GM21526 (cell line): ENCODE results near the gene ZNF675.
A peak's percentile ranks its signal among the peaks of the same experiment; 100 is the strongest.
"Not testable (repeated sequence)": the region's sequence is repeated elsewhere in the genome, so short reads cannot be mapped to it uniquely, and the experiment has no call there.

Source experiments
- ATAC-seq: cut with Tn5 transposase; IDR thresholded peaks from one replicate; pipeline ENCODE4 v1.9.1; 2021; ENCODE audit warnings: moderate library complexity; ENCODE audit not compliant: unreplicated experiment, low FRiP score

ZNF675 gene

DNA sequence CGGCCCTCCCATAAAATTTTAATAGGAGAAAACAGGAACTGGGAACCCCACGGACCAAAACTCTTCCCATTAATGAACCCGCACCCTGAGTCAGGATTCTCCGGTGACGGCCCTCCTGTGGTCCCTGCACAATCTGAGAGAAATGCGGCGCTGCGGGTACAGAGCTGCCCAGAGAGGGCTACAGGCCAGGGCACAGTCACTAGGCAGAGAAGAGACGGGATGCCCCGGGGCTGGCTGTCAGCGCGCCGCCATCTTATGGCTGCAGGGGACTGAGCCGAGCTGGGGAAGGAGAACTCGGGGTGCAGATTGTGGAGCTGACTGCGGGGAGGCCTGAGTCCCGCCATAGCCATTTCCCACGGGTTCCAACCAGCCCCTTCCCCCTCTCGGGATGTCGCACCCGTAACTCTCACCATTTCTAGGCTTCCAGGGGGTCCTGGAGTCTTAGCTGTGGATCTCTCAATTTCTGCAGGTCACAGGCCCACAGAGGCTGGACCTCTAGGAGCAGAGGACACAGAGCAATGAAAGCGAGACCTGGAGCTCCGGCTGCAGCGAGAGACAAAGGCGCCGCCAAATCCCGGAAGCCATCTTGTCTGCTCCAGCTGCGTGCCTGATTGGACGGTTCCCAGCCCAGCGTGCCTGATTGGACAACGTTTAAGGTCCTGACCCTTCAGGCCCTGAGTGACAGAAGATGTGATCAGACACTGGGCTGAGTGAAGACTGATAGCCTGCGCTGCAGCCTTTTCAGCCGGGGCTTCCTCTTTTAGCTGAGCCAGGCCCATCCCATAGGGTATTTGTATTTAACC, at the start of gene ZNF675:
ZNF675 (minus strand) TSS at position 592 of the 803 bp plus-strand sequence; CDS start at position 413, 179 bp downstream.
- ATAC-seq = peak; percentile 79

DNA sequence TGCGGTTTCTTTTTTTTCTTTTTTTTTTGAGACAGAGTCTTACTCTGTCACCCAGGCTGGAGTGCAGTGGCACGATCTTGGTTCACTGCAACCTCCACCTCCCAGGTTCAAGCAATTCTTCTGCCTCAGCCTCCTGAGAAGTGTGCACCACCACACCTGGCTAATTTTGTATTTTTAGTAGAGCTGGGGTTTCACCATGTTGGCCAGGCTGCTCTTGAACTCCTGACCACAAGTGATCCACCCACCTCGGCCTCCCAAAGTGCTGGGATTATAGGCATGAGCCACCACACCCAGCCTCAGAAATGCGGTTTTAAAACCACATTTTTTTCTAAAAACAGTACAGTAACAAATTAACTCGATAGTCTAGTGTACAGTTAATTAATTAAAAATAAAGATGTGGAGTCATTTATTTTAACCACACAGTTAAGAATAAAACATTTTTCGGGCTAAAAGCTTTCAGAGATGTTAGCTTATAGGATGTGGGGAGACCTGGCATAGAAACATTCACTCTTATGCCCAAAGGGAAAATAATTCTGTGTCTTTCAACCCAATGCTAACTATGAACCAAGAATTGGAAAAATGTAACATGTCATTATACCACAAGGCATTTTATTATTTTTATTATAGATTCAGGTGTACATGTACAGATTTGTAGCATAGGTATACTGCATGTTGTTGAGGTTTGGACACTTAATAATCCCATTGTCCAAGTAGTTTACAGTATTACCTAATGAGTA, 43.9 kb upstream of the ZNF675 start:
- ATAC-seq = not testable (repeated sequence)

- ATAC-seq = not testable (repeated sequence)
Observed at GRCh38 chr19:23724161-23724560, 37.1 kb upstream of the ZNF675 start.

- no peak for ATAC-seq
Observed at GRCh38 chr19:23718802-23719201, 31.8 kb upstream of the ZNF675 start.

DNA sequence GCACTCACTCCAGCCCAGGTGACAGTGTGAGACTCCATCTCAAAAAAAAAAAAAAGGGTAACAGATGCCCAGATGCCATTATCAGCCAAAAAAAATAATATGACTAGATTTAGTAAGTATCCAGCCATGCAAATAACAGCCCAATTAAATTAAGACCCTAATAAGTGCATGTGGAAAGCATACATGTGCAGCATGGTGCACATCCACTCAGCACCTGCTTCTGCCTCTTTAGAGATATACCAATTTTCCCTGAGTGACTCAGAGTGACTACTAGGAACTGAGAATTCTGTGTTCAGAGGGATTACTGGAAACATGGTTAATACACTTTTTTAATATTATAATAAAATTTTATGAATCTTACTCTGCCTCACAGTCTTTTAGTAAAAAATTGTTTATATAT, 29.8 kb upstream of the ZNF675 start:
- no peak for ATAC-seq

- ATAC-seq = no peak
Observed at GRCh38 chr19:23709347-23709746, 22.3 kb upstream of the ZNF675 start.

DNA sequence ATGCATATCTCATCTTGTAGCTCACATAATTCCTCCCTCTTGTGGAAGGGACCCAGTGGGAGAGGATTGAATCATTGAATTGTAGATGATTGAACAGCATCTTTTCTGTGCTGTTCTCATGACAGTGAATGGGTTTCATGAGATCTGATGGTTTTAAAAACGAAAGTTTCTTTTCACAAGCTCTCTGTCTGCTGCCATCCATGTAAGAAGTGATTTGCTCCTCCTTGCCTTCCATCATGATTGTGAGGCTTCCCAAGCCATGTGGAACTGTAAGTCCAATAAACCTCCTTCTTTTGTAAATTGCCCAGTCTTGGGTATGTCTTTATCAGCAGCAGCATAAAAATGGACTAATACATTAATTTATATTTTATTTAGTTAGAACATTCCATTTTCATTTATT, 19.6 kb upstream of the ZNF675 start:
- ATAC-seq = no peak

DNA sequence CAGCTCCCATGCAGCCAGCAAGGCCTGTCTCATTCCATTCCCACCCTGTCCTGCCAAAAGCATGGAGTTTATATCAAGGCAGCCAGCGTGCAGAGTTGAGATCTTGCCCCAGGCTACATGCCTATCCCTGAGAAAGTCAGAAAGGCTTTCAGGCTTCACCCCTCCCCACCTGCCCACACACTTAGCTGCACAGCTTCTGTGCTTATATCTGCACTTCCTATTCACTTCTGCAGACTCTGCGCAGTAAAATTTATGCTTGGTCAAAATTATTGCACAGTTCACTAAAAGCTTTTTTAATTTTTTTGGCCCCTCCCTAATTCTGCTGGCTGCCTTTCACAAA, 12.5 kb upstream of the ZNF675 start:
- ATAC-seq = no peak

- no peak for ATAC-seq
Observed at GRCh38 chr19:23698711-23699520, 11.9 kb upstream of the ZNF675 start.

- not testable (repeated sequence) for ATAC-seq
Observed at GRCh38 chr19:23692937-23693336, 5.9 kb upstream of the ZNF675 start.

- no peak for ATAC-seq
Observed at GRCh38 chr19:23673132-23673531, 13.9 kb downstream of the ZNF675 start.

DNA sequence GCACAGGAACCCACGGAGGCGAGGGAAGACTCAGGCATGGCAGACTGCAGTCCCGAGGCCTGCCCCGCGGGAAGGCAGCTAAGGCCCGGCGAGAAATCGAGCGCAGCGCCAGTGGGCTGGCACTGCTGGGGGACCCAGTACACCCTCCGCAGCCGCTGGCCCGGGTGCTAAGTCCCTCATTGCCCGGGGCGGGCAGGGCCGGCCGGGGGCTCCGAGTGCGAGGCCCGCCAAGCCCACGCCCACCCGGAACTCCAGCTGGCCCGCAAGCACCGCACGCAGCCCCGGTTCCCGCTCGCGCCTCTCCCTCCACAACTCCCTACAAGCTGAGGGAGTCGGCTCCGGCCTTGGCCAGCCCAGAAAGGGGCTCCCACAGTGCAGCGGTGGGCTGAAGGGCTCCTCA, 18.4 kb downstream of the ZNF675 start:
- ATAC-seq = not testable (repeated sequence)

- ATAC-seq = no peak
Observed at GRCh38 chr19:23665651-23666410, 21.2 kb downstream of the ZNF675 start.

- ATAC-seq = not testable (repeated sequence)
Observed at GRCh38 chr19:23649817-23650216, 37.2 kb downstream of the ZNF675 start.
